ENCODE data around the gene CD40. TPM values are rescaled to one million over a fixed set of nuclear protein-coding genes. Genes with fewer than 3 reads are reported as not detected.

The CD40 gene
- total and polyA plus RNA-seq, 2 of the 4 experiments (the other 2 are of a cell fraction): 0.36 to 0.92 TPM

DNA sequence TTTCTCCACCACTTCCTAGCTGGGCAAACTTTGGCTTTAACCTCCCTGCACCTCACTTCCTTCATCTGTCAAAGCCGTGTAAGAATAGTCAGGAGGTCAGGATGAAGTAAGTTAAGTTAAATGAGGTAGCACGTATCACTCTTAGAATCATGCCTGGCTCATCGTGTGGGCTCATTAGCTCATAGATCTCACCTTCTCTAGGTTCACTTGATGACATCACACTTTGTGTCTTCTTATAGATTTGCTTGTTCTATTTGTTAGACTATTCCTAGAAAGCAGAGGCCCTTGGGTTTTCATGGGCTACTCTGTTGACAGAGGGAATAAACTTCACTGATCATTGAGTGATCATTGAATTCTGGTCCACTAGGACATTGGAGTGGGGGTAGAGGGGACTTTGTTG is 16.2 kb upstream of the CD40 start:
- Histone ChIP-seq H2BK20ac (ENCODE audit: low read depth, low read length) (no peak overlapping the region), H2BK15ac (ENCODE audit: low read depth, low read length) (no peak overlapping the region), H4K91ac (ENCODE audit: insufficient read depth, low read depth, low read length) (no peak overlapping the region), H3K4ac (ENCODE audit: low read depth, low read length) (no peak overlapping the region), H3K4me1 (ENCODE audit: control insufficient read depth, insufficient read depth, low read length) (no peaks in the 10 kb centered on the region), H3K14ac (replicated peaks; ENCODE audit: low read depth, low read length) (no peak overlapping the region), H3K4me2 (ENCODE audit: low read depth, low read length) (no peak overlapping the region), H3K23ac (ENCODE audit: low read depth, low read length) (no peak overlapping the region), H4K20me1 (ENCODE audit: insufficient read depth, low read length) (no peaks in the 10 kb centered on the region), H3K79me1 (ENCODE audit: low read depth in 1 of 2, low read length in 2 of 2) (no peaks in the 10 kb centered on the region), H2AFZ (replicated peaks; ENCODE audit: low read length, poor library complexity) (no peak overlapping the region), H4K5ac (ENCODE audit: low read depth, low read length) (no peak overlapping the region), H3K4me3 (ENCODE audit: insufficient read depth, low read depth, low read length) (no peak overlapping the region), H3K56ac (ENCODE audit: extremely low read depth, insufficient read depth, low read length) (no peak overlapping the region), H3K36me3 (ENCODE audit: control insufficient read depth, insufficient read depth, low read length) (no peaks in the 10 kb centered on the region), H2BK120ac (ENCODE audit: low read depth, low read length) (no peak overlapping the region), H3K18ac (ENCODE audit: low read depth, low read length) (no peak overlapping the region), H2AK9ac (replicated peaks; ENCODE audit: low read depth, low read length, poor library complexity) (no peak overlapping the region), H3K9me3 (ENCODE audit: control insufficient read depth, insufficient read depth, low read length) (peaks cover 3% of the 10 kb centered on the region; the same call in 1 of the 2 replicates), H2BK5ac (ENCODE audit: low read depth, low read length, poor library complexity, severe bottlenecking) (no peak overlapping the region), H2AK5ac (ENCODE audit: low read depth, low read length) (no peak overlapping the region), H3K9me1 (ENCODE audit: insufficient read depth, low read length) (no peaks in the 10 kb centered on the region), H3K27me3 (ENCODE audit: control insufficient read depth, insufficient read depth, low read length) (peaks cover 24% of the 10 kb centered on the region), H3K27ac (ENCODE audit: insufficient read depth, low read length) (no peak overlapping the region), H4K8ac (ENCODE audit: low read depth in 2 of 2, low read length in 2 of 2) (no peak overlapping the region), H3K9ac (ENCODE audit: low read depth, low read length) (no peak overlapping the region)
- intact Hi-C loops (cut with micrococcal nuclease) (no loop called here), in situ Hi-C loops (cut with MboI; ENCODE audit: low sequenced_read_pairs) (no loop called here), dilution Hi-C loops (cut with HindIII; ENCODE audit: low sequenced_read_pairs, unreplicated experiment) (no loop called here)
- no TSS peak for BruUV-seq (replicated peaks)
- DNase-seq (no peak), ATAC-seq (ENCODE audit: low read depth) (no peak)
- POLR2A ChIA-PET (ENCODE audit: unreplicated experiment): no interaction called here
- WGBS, 2 experiments (ENCODE audit: extremely low coverage in 2 of 2, insufficient read length in 1 of 2): no CpG with 5 or more reads among the region's 3 CpGs
- CTCF ChIA-PET: no interaction called here
- TF ChIP-seq MXI1 (IDR thresholded peaks at IDR 0.05; ENCODE audit: borderline replicate concordance, low read depth, low read length): no peak
- TF ChIP-seq, protein P1, sequence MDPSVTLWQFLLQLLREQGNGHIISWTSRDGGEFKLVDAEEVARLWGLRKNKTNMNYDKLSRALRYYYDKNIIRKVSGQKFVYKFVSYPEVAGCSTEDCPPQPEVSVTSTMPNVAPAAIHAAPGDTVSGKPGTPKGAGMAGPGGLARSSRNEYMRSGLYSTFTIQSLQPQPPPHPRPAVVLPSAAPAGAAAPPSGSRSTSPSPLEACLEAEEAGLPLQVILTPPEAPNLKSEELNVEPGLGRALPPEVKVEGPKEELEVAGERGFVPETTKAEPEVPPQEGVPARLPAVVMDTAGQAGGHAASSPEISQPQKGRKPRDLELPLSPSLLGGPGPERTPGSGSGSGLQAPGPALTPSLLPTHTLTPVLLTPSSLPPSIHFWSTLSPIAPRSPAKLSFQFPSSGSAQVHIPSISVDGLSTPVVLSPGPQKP (IDR thresholded peaks at IDR 0.05; ENCODE audit: borderline replicate concordance, low read depth, low read length): no peak

All from IMR-90 (cell line).